Ovary (tissue), 9 donors: ENCODE results near the gene DMGDH. TPM values are rescaled to one million over a fixed set of nuclear protein-coding genes. Genes with fewer than 3 reads are reported as not detected.

Experiments used
- DNase-seq, 5 donors: peaks; one replicate each; pipeline ENCODE4 v3.0.0-alpha.2; 2019 to 2020
- H3K27ac ChIP-seq, 2 donors: fragments of 200-600 bp; one replicate each; pipeline versions ENCODE4 v1.5.1 to v1.8.0; 2019 to 2022
- H3K27me3 ChIP-seq: fragments of 200-600 bp; one replicate; pipeline ENCODE4 v1.8.0; 2022
- H3K36me3 ChIP-seq: fragments of 200-600 bp; sonication (generic); one replicate; pipeline ENCODE4 v1.5.1; 2019
- H3K4me1 ChIP-seq: one replicate; pipeline ENCODE4 v1.8.1; 2013; ENCODE audit warnings: mild to moderate bottlenecking, moderate library complexity; ENCODE audit not compliant: insufficient read depth
- H3K4me3 ChIP-seq: fragments of 200-600 bp; sonication (generic); one replicate; pipeline ENCODE4 v1.5.1; 2017
- H3K9me3 ChIP-seq, 2 donors: fragments of 200-600 bp in 1 of 2; sonication (generic) in 1 of 2; one replicate each; pipeline versions ENCODE4 v1.5.1 to v1.8.1; 2013 to 2019; ENCODE audit warnings: mild to moderate bottlenecking in 1 of 2, moderate library complexity in 1 of 2
- CTCF ChIP-seq, 3 donors: fragments of 450-650 bp in 2 of 3; fragments of 200-600 bp in 1 of 3; IDR thresholded peaks; one replicate each; pipeline versions ENCODE4 v1.5.1 to v1.8.0; 2016 to 2022; ENCODE audit warnings: antibody characterized with exemption in 3 of 3, mild to moderate bottlenecking in 1 of 3
- EP300 ChIP-seq: sonication (generic); formaldehyde crosslinking; IDR thresholded peaks from one replicate; pipeline ENCODE4 v1.6.1; 2017; ENCODE audit warnings: antibody characterized with exemption
- POLR2A ChIP-seq: fragments of 450-650 bp; IDR thresholded peaks from one replicate; pipeline ENCODE4 v1.6.1; 2017; ENCODE audit warnings: antibody characterized with exemption, mild to moderate bottlenecking, moderate library complexity
- WGBS, 3 donors: extraction: QIAGEN DNeasy Blood & Tissue Kit in 1 of 3; methylation state at CpG; one replicate each; pipeline versions ENCODE4 v1.1.5 to v1.1.7; 2013 to 2017; 5-methylcytosine and 5-hydroxymethylcytosine counted together
- intact Hi-C, 4 donors: fragments of 100-400 bp; cut with DNase I; formaldehyde crosslinking; loops; one replicate each; pipeline versions ENCODE4 v1.11.0 to v1.15.1; 2022 to 2023
- polyA plus RNA-seq, 2 donors: library from polyadenylated mRNA; stranded (reverse); fragments of 200-250 nt in 1 of 2; fragments of 350-450 nt in 1 of 2; fragmentation: Illumina TruSeq in 1 of 2; extraction: RNeasy Lipid Tissue Mini Kit (QIAGEN cat#74804) in 1 of 2; gene quantifications; one replicate each; pipeline ENCODE4 v1.2.3, GENCODE V29; 2013 to 2014
- total RNA-seq, 7 donors: library from RNA; depleted of rRNA in 2 of 7; stranded (reverse); fragments of >200 nt in 2 of 7; fragmentation: NEBNext Ultra II Directional in 3 of 7; extraction: Animal tissue kit (Norgen Biotek cat#: 25700) in 3 of 7; gene quantifications; one replicate each; pipeline versions ENCODE4 v1.1.0 to v1.2.4, GENCODE V29; 2016 to 2023
- donor health status: DM: no; HTN: no; CAD: no; lungs with moderate emphysema.
- donor health status: DM: no; HTN: no; CAD: no.
- donor health status: Bipolar disorder and iron deficiency.
- donor health status: DM: yes; HTN: yes; CAD: no.
- donor health status: DM: no; HTN: no; CAD: no.
- donor health status: DM: yes; HTN: yes; CAD: no.

Gene DMGDH
- total and polyA plus RNA-seq, 9 donors, result 2.1 to 5.8 (median 4.2) TPM

DNA sequence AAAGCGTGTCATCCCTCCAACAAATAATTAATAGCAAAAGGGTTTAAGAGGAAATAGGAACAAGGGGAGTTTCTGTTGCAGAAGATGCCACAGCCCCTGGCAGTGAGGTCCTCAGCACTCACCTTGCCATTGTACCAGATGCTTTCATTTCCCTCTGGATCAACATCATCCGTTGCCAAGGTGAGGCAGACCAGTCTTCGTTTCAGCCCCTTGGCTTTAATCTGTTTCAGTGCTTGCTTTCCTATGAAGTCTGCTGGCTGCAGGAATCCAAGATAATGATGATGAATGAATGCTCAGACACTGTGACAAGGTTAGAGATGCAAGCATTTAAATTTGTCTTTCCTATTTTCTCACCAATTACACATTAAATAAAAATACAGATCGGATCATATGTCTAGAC is 64.3 kb downstream of the DMGDH start:
- H3K36me3 ChIP-seq, result no peaks in the 10 kb centered on the region
- WGBS, 3 donors, result 65 to 75% (median 73%) methylated on average over 4 of the region's 4 CpGs
- H3K9me3 ChIP-seq, result no peaks in the 10 kb centered on the region
- intact Hi-C loops, result no loop called here
- no peaks in the 10 kb centered on the region for H3K27me3 ChIP-seq
- H3K27ac ChIP-seq, result no peak overlapping the region
- no peaks in the 10 kb centered on the region for H3K4me1 ChIP-seq
- DNase-seq, result no peak
- H3K4me3 ChIP-seq, result no peak overlapping the region
- TF ChIP-seq POLR2A, result no peak
- no peak for TF ChIP-seq EP300
- no peak for TF ChIP-seq CTCF (IDR thresholded peaks at IDR 0.05)

DNA sequence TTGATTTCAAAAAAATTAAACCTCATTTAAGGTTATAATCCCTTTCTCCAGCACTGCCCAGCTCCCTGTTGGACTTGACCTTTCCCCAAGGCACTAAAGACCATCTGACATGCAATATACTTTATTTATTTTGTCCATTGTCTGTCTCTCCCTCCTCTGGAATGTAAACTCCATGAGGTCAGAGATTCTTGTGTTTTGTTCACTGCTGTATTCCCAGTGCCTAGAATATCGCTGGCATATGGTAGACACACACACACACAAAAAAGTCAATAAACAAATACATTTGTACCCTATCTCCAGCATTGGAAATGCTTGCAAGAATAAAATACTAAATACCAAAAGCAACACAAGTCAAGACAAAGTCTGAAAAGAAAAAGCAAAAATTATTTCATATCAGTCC is 67.1 kb downstream of the DMGDH start:
- 27 to 53% (median 47%) methylated on average over 1 of the region's 1 CpG for WGBS, 3 donors
- Histone ChIP-seq H3K9me3 (no peaks in the 10 kb centered on the region), H3K27ac (no peak overlapping the region), H3K4me1 (no peaks in the 10 kb centered on the region), H3K27me3 (no peaks in the 10 kb centered on the region), H3K36me3 (no peaks in the 10 kb centered on the region), H3K4me3 (no peak overlapping the region)
- TF ChIP-seq CTCF (IDR thresholded peaks at IDR 0.05) (no peak), EP300 (no peak), POLR2A (no peak)
- DNase-seq, result no peak
- intact Hi-C loops, result no loop called here

GRCh38 chr5:79001471-79001870 is 68.0 kb downstream of the DMGDH start:
- no peak overlapping the region for H3K27ac ChIP-seq

GRCh38 chr5:78997090-78997489 is 72.4 kb downstream of the DMGDH start:
- H3K4me1 ChIP-seq, result no peaks in the 10 kb centered on the region
- WGBS, 3 donors, result 95 to 99% (median 95%) methylated on average over 2 of the region's 2 CpGs

More at GRCh38 chr5:79001471-79001870, 68.0 kb downstream of the DMGDH start:
- no peak for DNase-seq
- no peaks in the 10 kb centered on the region for H3K36me3 ChIP-seq
- H3K4me1 ChIP-seq, result no peaks in the 10 kb centered on the region
- no peaks in the 10 kb centered on the region for H3K27me3 ChIP-seq
- no peak for TF ChIP-seq POLR2A
- TF ChIP-seq CTCF (IDR thresholded peaks at IDR 0.05), result no peak
- TF ChIP-seq EP300, result no peak
- intact Hi-C loops, result no loop called here
- no peak overlapping the region for H3K4me3 ChIP-seq
- no peaks in the 10 kb centered on the region for H3K9me3 ChIP-seq

GRCh38 chr5:78995521-78996007 is 73.9 kb downstream of the DMGDH start:
- DNase-seq, result no peak
- H3K9me3 ChIP-seq, result no peaks in the 10 kb centered on the region
- TF ChIP-seq EP300 (no peak), POLR2A (no peak), CTCF (IDR thresholded peaks at IDR 0.05) (no peak)
- H3K4me3 ChIP-seq, result no peak overlapping the region
- no peak overlapping the region for H3K27ac ChIP-seq
- no peaks in the 10 kb centered on the region for H3K4me1 ChIP-seq
- intact Hi-C loops, result no loop called here
- no peaks in the 10 kb centered on the region for H3K36me3 ChIP-seq
- 61 to 88% (median 67%) methylated on average over 2 of the region's 2 CpGs for WGBS, 3 donors
- H3K27me3 ChIP-seq, result no peaks in the 10 kb centered on the region

More at GRCh38 chr5:78997090-78997489, 72.4 kb downstream of the DMGDH start:
- H3K27ac ChIP-seq, result no peak overlapping the region
- H3K4me3 ChIP-seq, result no peak overlapping the region
- DNase-seq, result no peak
- H3K36me3 ChIP-seq, result no peaks in the 10 kb centered on the region
- no peaks in the 10 kb centered on the region for H3K9me3 ChIP-seq
- TF ChIP-seq POLR2A, result no peak
- no peak for TF ChIP-seq EP300
- no peaks in the 10 kb centered on the region for H3K27me3 ChIP-seq
- intact Hi-C loops, result no loop called here
